Parathyroid adenoma (tissue), 2 donors: Measurements from ENCODE around the gene UBAC1.
"Not testable (repeated sequence)": the region's sequence is repeated elsewhere in the genome, so short reads cannot be mapped to it uniquely, and the experiment has no call there.

Source experiments
- H2AFZ ChIP-seq: fragments of 300-600 bp; sonication (generic); one replicate; pipeline ENCODE4 v1.7.0; 2017; ENCODE audit warnings: antibody characterized with exemption, mild to moderate bottlenecking
- H3K27ac ChIP-seq: fragments of 300-600 bp; sonication (generic); one replicate; pipeline ENCODE4 v1.7.0; 2017
- H3K27me3 ChIP-seq: fragments of 300-600 bp; sonication (generic); one replicate; pipeline ENCODE4 v1.7.0; 2017; ENCODE audit warnings: low read length; ENCODE audit not compliant: control insufficient read depth, insufficient read depth
- H3K36me3 ChIP-seq: fragments of 300-600 bp; sonication (generic); one replicate; pipeline ENCODE4 v1.7.0; 2017; ENCODE audit warnings: low read length; ENCODE audit not compliant: control insufficient read depth, insufficient read depth
- H3K4me1 ChIP-seq: fragments of 300-600 bp; sonication (generic); one replicate; pipeline ENCODE4 v1.7.0; 2017; ENCODE audit warnings: control low read depth
- H3K4me2 ChIP-seq: fragments of 300-600 bp; sonication (generic); one replicate; pipeline ENCODE4 v1.7.0; 2017; ENCODE audit warnings: low read length
- H3K4me3 ChIP-seq: fragments of 300-600 bp; sonication (generic); one replicate; pipeline ENCODE4 v1.7.0; 2017; ENCODE audit warnings: low read depth, low read length
- H3K79me2 ChIP-seq: fragments of 300-600 bp; sonication (generic); one replicate; pipeline ENCODE4 v1.7.0; 2017; ENCODE audit warnings: control low read depth
- H3K9ac ChIP-seq: fragments of 300-600 bp; sonication (generic); one replicate; pipeline ENCODE4 v1.7.0; 2017; ENCODE audit warnings: mild to moderate bottlenecking
- H3K9me3 ChIP-seq: fragments of 300-600 bp; sonication (generic); one replicate; pipeline ENCODE4 v1.7.0; 2017; ENCODE audit warnings: low read length; ENCODE audit not compliant: control insufficient read depth
- CTCF ChIP-seq: fragments of 300-600 bp; sonication (generic); IDR thresholded peaks from one replicate; pipeline ENCODE4 v1.7.0; 2017; ENCODE audit warnings: antibody characterized with exemption, mild to moderate bottlenecking
- donor health status: primary hyperparathyroidism.

UBAC1 gene

DNA sequence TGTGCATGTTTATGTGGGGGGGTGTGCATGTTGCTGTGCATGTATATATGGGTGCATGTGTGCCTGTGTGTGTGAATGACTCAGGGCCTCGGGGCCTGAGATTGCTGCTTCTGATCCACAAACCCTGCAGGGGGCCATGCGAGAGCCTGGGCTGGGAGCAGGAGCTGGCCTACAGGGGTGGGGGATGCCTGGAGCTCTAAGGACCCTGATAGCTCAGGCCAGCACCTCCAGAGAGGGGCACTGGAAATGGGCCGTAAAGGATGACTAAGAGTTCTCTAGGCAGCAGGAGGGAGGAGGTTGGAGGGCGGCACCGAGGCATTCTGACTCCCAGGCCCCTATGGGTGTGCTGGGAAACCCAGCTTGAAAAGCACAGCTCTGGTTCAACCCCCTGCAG is 6.9 kb upstream of the UBAC1 start:
- Histone ChIP-seq H3K4me2 (no peak overlapping the region), H3K27me3 (no peaks in the 10 kb centered on the region), H2AFZ (no peak overlapping the region), H3K9me3 (no peaks in the 10 kb centered on the region), H3K36me3 (no peaks in the 10 kb centered on the region), H3K4me3 (no peak overlapping the region), H3K27ac (no peak overlapping the region), H3K4me1 (no peaks in the 10 kb centered on the region), H3K79me2 (no peaks in the 10 kb centered on the region), H3K9ac (no peak overlapping the region)
- TF ChIP-seq CTCF: no peak

DNA sequence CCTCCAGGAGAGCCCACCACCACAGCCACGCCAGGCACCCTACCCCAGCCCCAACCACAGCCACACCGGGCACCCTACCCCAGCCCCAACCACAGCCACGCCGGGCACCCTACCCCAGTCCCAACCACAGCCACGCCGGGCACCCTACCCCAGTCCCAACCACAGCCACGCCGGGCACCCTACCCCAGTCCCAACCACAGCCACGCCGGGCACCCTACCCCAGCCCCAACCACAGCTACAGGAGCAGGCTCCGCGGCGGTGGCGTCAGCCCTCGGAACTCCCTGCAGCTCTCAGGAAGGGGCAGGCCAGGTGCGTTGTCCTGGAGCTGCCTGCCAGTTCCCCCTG is 5.7 kb upstream of the UBAC1 start:
- not testable (repeated sequence) for H3K27me3 ChIP-seq, H3K4me2 ChIP-seq, H3K9ac ChIP-seq, H3K36me3 ChIP-seq, H3K9me3 ChIP-seq, H3K79me2 ChIP-seq, H3K27ac ChIP-seq, H3K4me1 ChIP-seq, H3K4me3 ChIP-seq, H2AFZ ChIP-seq

DNA sequence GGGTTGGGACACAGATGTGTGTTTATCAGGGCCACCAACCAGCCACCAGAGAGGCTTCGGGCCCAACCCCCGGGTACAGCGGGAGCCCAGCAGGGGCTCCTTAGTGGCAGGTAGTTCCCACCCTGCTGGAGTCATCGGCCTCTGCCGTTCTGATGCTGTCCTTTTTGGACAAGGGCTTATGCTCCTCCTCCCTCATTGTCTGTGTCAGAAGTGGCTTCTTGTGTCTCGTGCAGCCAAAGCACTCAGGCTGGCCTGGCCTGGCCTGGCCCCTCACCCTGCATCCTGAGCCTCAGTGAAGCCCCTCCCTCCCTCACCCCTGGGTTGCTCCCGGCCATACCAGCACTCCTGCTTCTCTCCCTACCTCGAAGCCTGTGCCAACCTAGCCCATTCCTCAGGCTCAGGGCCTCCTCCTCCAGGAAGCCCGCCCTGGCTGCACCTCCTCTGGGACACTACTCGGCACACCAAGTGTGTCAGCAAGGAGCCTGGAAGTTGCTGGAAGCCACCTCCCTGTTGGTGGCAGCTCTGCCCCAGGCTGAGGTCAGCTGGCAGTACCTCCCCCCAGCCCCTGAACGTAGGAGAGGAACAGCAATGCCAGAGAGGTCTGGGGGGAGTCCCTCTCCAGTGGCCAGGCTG is 4.1 kb upstream of the UBAC1 start:
- H3K36me3 ChIP-seq: no peaks in the 10 kb centered on the region
- H3K4me3 ChIP-seq: no peak overlapping the region
- H3K27ac ChIP-seq: no peak overlapping the region
- H3K9me3 ChIP-seq: no peaks in the 10 kb centered on the region
- no peaks in the 10 kb centered on the region for H3K79me2 ChIP-seq
- no peaks in the 10 kb centered on the region for H3K27me3 ChIP-seq
- no peaks in the 10 kb centered on the region for H3K4me1 ChIP-seq
- H3K4me2 ChIP-seq: no peak overlapping the region
- TF ChIP-seq CTCF: no peak
- H3K9ac ChIP-seq: no peak overlapping the region
- H2AFZ ChIP-seq: no peak overlapping the region

GRCh38 chr9:135963938-135964337 is 2.8 kb upstream of the UBAC1 start:
- H3K27me3 ChIP-seq: no peaks in the 10 kb centered on the region
- H3K4me1 ChIP-seq: peaks cover 3% of the 10 kb centered on the region
- H3K9me3 ChIP-seq: no peaks in the 10 kb centered on the region
- peaks cover 5% of the 10 kb centered on the region for H3K79me2 ChIP-seq
- no peak overlapping the region for H3K27ac ChIP-seq
- TF ChIP-seq CTCF: no peak
- H3K4me3 ChIP-seq: no peak overlapping the region
- no peak overlapping the region for H3K4me2 ChIP-seq
- H3K36me3 ChIP-seq: no peaks in the 10 kb centered on the region
- H3K9ac ChIP-seq: no peak overlapping the region
- H2AFZ ChIP-seq: no peak overlapping the region

- H3K27ac ChIP-seq: no peak overlapping the region
- H3K9me3 ChIP-seq: no peaks in the 10 kb centered on the region
- H2AFZ ChIP-seq: no peak overlapping the region
- no peak overlapping the region for H3K4me2 ChIP-seq
- H3K4me3 ChIP-seq: no peak overlapping the region
- no peaks in the 10 kb centered on the region for H3K36me3 ChIP-seq
- no peak for TF ChIP-seq CTCF
- H3K27me3 ChIP-seq: no peaks in the 10 kb centered on the region
- H3K79me2 ChIP-seq: peaks cover 5% of the 10 kb centered on the region
- H3K9ac ChIP-seq: no peak overlapping the region
- peaks cover 3% of the 10 kb centered on the region for H3K4me1 ChIP-seq
Observed at GRCh38 chr9:135963338-135963737, 2.2 kb upstream of the UBAC1 start.
